T1000 (cell line): ENCODE data around the gene ZNF319.

Experiments used
- DNase-seq: peaks from one replicate; lab custom pipeline; 2025; ENCODE audit warnings: mixed read lengths; lab: John Stamatoyannopoulos, UW

ZNF319 gene

GRCh38 chr16:57977418-57978069 lies 22.9 kb downstream of the ZNF319 start:
- no peak for DNase-seq

GRCh38 chr16:57976331-57976796 lies 24.1 kb downstream of the ZNF319 start:
- no peak for DNase-seq

- DNase-seq = no peak
Observed at GRCh38 chr16:57972306-57972705, 28.2 kb downstream of the ZNF319 start.

- DNase-seq = no peak
Observed at GRCh38 chr16:57971848-57972247, 28.6 kb downstream of the ZNF319 start.

- no peak for DNase-seq
Observed at GRCh38 chr16:57970970-57971369, 29.5 kb downstream of the ZNF319 start, which contains the start of gene CNGB1. Gene CNGB1, minus strand, starts transcription at chr16:57971128. Its CDS starts 3,842 bp downstream, at chr16:57967286.

- DNase-seq = no peak
Observed at GRCh38 chr16:57970319-57970718, 30.2 kb downstream of the ZNF319 start.

- no peak for DNase-seq
Observed at GRCh38 chr16:57969451-57970123, 30.9 kb downstream of the ZNF319 start.

GRCh38 chr16:57967916-57968315 lies 32.6 kb downstream of the ZNF319 start:
- DNase-seq = no peak

GRCh38 chr16:57966986-57967385 lies 33.5 kb downstream of the ZNF319 start:
- no peak for DNase-seq

GRCh38 chr16:57966204-57966771 lies 34.2 kb downstream of the ZNF319 start:
- DNase-seq = no peak

- no peak for DNase-seq
Observed at GRCh38 chr16:57964157-57964700, 36.2 kb downstream of the ZNF319 start.

GRCh38 chr16:57962756-57963155 lies 37.7 kb downstream of the ZNF319 start:
- no peak for DNase-seq

- DNase-seq = no peak
Observed at GRCh38 chr16:57962046-57962445, 38.4 kb downstream of the ZNF319 start.

GRCh38 chr16:57961538-57961937 lies 38.9 kb downstream of the ZNF319 start:
- DNase-seq = no peak

GRCh38 chr16:57960826-57961472 lies 39.5 kb downstream of the ZNF319 start:
- DNase-seq = no peak

- DNase-seq = no peak
Observed at GRCh38 chr16:57960310-57960709, 40.2 kb downstream of the ZNF319 start.

- DNase-seq = no peak
Observed at GRCh38 chr16:57959804-57960203, 40.7 kb downstream of the ZNF319 start.

GRCh38 chr16:57959121-57959520 lies 41.4 kb downstream of the ZNF319 start:
- no peak for DNase-seq

- no peak for DNase-seq
Observed at GRCh38 chr16:57958544-57958943, 41.9 kb downstream of the ZNF319 start.

GRCh38 chr16:57957673-57958392 lies 42.6 kb downstream of the ZNF319 start:
- DNase-seq = no peak

- DNase-seq = no peak
Observed at GRCh38 chr16:57956924-57957672, 43.4 kb downstream of the ZNF319 start.
